Activated CD8-positive, alpha-beta memory T cell treated with anti-CD3 and anti-CD28 coated beads for 48 hours (primary cell): Measurements from ENCODE around the gene OR5H2.

Experiments used
- DNase-seq, 3 experiments: peaks; one replicate each; pipeline ENCODE4 v3.0.0-alpha.2; 2020; ENCODE audit warnings: low read depth in 2 of 3, low spot score in 2 of 3

The OR5H2 gene

GRCh38 chr3:98329392-98330124, 47.3 kb downstream of the OR5H2 start:
- DNase-seq: no peak

GRCh38 chr3:98331329-98331728, 49.0 kb downstream of the OR5H2 start:
- no peak for DNase-seq
